Measurements from ENCODE around the gene RGS6. TPM values are rescaled to one million over a fixed set of nuclear protein-coding genes. Genes with fewer than 3 reads are reported as not detected.

The RGS6 gene
- total and polyA plus RNA-seq, 2 of the 4 experiments (the other 2 are of a cell fraction) = not detected

GRCh38 chr14:72614365-72614764, 682.1 kb downstream of the RGS6 start:
- Histone ChIP-seq H2BK120ac (ENCODE audit: low read depth, low read length) (peak overlapping the region; percentile 100), H3K4ac (ENCODE audit: low read depth, low read length) (peak overlapping the region; percentile 88), H3K4me1 (ENCODE audit: control insufficient read depth, insufficient read depth, low read length) (peaks cover 43% of the 10 kb centered on the region), H3K36me3 (ENCODE audit: control insufficient read depth, insufficient read depth, low read length) (no peaks in the 10 kb centered on the region), H3K14ac (replicated peaks; ENCODE audit: low read depth, low read length) (peak overlapping the region; percentile 90), H4K91ac (ENCODE audit: insufficient read depth, low read depth, low read length) (peak overlapping the region; percentile 92), H3K9ac (ENCODE audit: low read depth, low read length) (no peak overlapping the region), H3K56ac (ENCODE audit: extremely low read depth, insufficient read depth, low read length) (no peak overlapping the region), H3K27me3 (ENCODE audit: control insufficient read depth, insufficient read depth, low read length) (no peaks in the 10 kb centered on the region), H2BK20ac (ENCODE audit: low read depth, low read length) (peak overlapping the region; percentile 81), H3K18ac (ENCODE audit: low read depth, low read length) (peak overlapping the region; percentile 71), H2BK15ac (ENCODE audit: low read depth, low read length) (peak overlapping the region; percentile 88; the same call in 2 of the 3 replicates), H4K8ac (ENCODE audit: low read depth in 2 of 2, low read length in 2 of 2) (peak overlapping the region; percentile 59 to 65; a peak in 3 of 4 replicates), H2AK9ac (replicated peaks; ENCODE audit: low read depth, low read length, poor library complexity) (peak overlapping the region; percentile 71), H3K9me1 (ENCODE audit: insufficient read depth, low read length) (peaks cover 37% of the 10 kb centered on the region), H3K23ac (ENCODE audit: low read depth, low read length) (peak overlapping the region; percentile 64; the same call in 1 of the 2 replicates), H2AK5ac (ENCODE audit: low read depth, low read length) (peak overlapping the region; percentile 92), H3K4me3 (ENCODE audit: insufficient read depth, low read depth, low read length) (no peak overlapping the region), H3K27ac (ENCODE audit: insufficient read depth, low read length) (peak overlapping the region; percentile 19), H3K9me3 (ENCODE audit: control insufficient read depth, insufficient read depth, low read length) (no peaks in the 10 kb centered on the region), H3K4me2 (ENCODE audit: low read depth, low read length) (no peak overlapping the region), H4K20me1 (ENCODE audit: insufficient read depth, low read length) (no peaks in the 10 kb centered on the region), H4K5ac (ENCODE audit: low read depth, low read length) (peak overlapping the region; percentile 74), H2AFZ (replicated peaks; ENCODE audit: low read length, poor library complexity) (peak overlapping the region; percentile 68), H2BK5ac (ENCODE audit: low read depth, low read length, poor library complexity, severe bottlenecking) (peak overlapping the region; percentile 77), H3K79me1 (ENCODE audit: low read depth in 1 of 2, low read length in 2 of 2) (peaks cover 0 to 16% of the 10 kb centered on the region in 2 experiments; a peak in 2 of 4 replicates)
- ATAC-seq (ENCODE audit: low read depth) = no peak
- TF ChIP-seq BHLHE40 (IDR thresholded peaks at IDR 0.05; ENCODE audit: low read depth, low read length) = no peak
- TF ChIP-seq CTCF (conservative IDR thresholded peaks at IDR 0.05; ENCODE audit: low read depth, low read length) = no peak
- no peak for TF ChIP-seq MAFK (IDR thresholded peaks at IDR 0.05; ENCODE audit: low read depth, low read length)
- no peak for TF ChIP-seq CEBPB (IDR thresholded peaks at IDR 0.05; ENCODE audit: low read depth, low read length)
- no peak for TF ChIP-seq CHD1 (IDR thresholded peaks at IDR 0.05; ENCODE audit: low read depth, low read length)
- TF ChIP-seq ELK1 (IDR thresholded peaks at IDR 0.05; ENCODE audit: borderline replicate concordance, low read depth, low read length) = no peak
- no peak for TF ChIP-seq FOS (IDR thresholded peaks at IDR 0.05; ENCODE audit: low read depth, low read length)
- TF ChIP-seq USF2 (IDR thresholded peaks at IDR 0.05; ENCODE audit: low read depth, low read length) = no peak
- no peak for TF ChIP-seq RCOR1 (IDR thresholded peaks at IDR 0.05; ENCODE audit: insufficient replicate concordance, low read length)
- no peak for TF ChIP-seq POLR2A (IDR thresholded peaks at IDR 0.05; ENCODE audit: low read depth, low read length)
- TF ChIP-seq MXI1 (IDR thresholded peaks at IDR 0.05; ENCODE audit: borderline replicate concordance, low read depth, low read length) = no peak
- TF ChIP-seq RAD21 (IDR thresholded peaks at IDR 0.05; ENCODE audit: low read length) = no peak
- intact Hi-C loops (cut with micrococcal nuclease) = no loop called here
- ChIA-PET CTCF (no interaction called here), POLR2A (ENCODE audit: unreplicated experiment) (no interaction called here)
- no TSS peak for BruUV-seq (replicated peaks)
- no peak for DNase-seq
- dilution Hi-C loops (cut with HindIII; ENCODE audit: low sequenced_read_pairs, unreplicated experiment) = no loop called here
- in situ Hi-C loops (cut with MboI; ENCODE audit: low sequenced_read_pairs) = no loop called here
- WGBS, 2 experiments (ENCODE audit: extremely low coverage in 2 of 2, insufficient read length in 1 of 2) = no CpG with 5 or more reads among the region's 3 CpGs
